OCI-LY7 (cell line): ENCODE measurements around the gene TAF3. TPM values are rescaled to one million over a fixed set of nuclear protein-coding genes. Genes with fewer than 3 reads are reported as not detected.

Experiments
- BruUV-seq: library from RNA; stranded (reverse); fragments of 400-500 nt; replicated peaks from 2 replicates; lab custom pipeline; 2021; lab: Mats Ljungman, UMichigan
- CTCF ChIA-PET: fragments of 300-600 bp; sonication (Branson Sonifier 250); formaldehyde crosslinking; loops from one replicate; lab custom pipeline; 2022; ENCODE audit warnings: antibody characterized with exemption; ENCODE audit not compliant: unreplicated experiment; lab: Charles Lee
- POLR2A ChIA-PET: fragments of 300-600 bp; sonication (Branson Sonifier 250); formaldehyde crosslinking; loops from one replicate; lab custom pipeline; 2022; ENCODE audit warnings: antibody characterized with exemption; lab: Charles Lee
- DNase-seq: peaks from one replicate; pipeline ENCODE4 v3.0.0-alpha.2; 2015; ENCODE audit warnings: low spot score
- H2AFZ ChIP-seq: fragments of 200-600 bp; sonication (generic), shearing (Covaris generic); 2 replicates; pipeline ENCODE4 v1.6.1; 2014; ENCODE audit warnings: mild to moderate bottlenecking, antibody characterized with exemption, low read length, moderate library complexity
- H3K27ac ChIP-seq: fragments of 200-600 bp; sonication (generic); 2 replicates; pipeline ENCODE4 v1.5.1; 2014; ENCODE audit warnings: mixed run types, low read depth, mild to moderate bottlenecking, moderate library complexity, low read length, inconsistent platforms; ENCODE audit not compliant: poor library complexity, severe bottlenecking
- H3K36me3 ChIP-seq: fragments of 200-600 bp; sonication (generic); 2 replicates; pipeline ENCODE4 v1.6.1; 2014; ENCODE audit warnings: mild to moderate bottlenecking, antibody characterized with exemption, low read length, moderate library complexity, mixed read lengths; ENCODE audit not compliant: insufficient read depth
- H3K4me1 ChIP-seq: fragments of 200-600 bp; sonication (generic); 2 replicates; pipeline ENCODE4 v1.5.1; 2014; ENCODE audit warnings: mild to moderate bottlenecking, low read length; ENCODE audit not compliant: insufficient read depth, poor library complexity, severe bottlenecking
- H3K4me2 ChIP-seq: fragments of 200-600 bp; sonication (generic); 2 replicates; pipeline ENCODE4 v1.6.1; 2014; ENCODE audit warnings: mild to moderate bottlenecking, low read length
- H3K4me3 ChIP-seq: fragments of 200-600 bp; sonication (generic); 2 replicates; pipeline ENCODE4 v1.5.1; 2014; ENCODE audit warnings: mild to moderate bottlenecking, low read depth, low read length; ENCODE audit not compliant: poor library complexity, severe bottlenecking
- H3K79me2 ChIP-seq: fragments of 200-600 bp; sonication (generic); 2 replicates; pipeline ENCODE4 v1.6.1; 2016; ENCODE audit warnings: low read depth, mild to moderate bottlenecking, low read length, moderate library complexity, mixed read lengths; ENCODE audit not compliant: insufficient read depth
- H3K9me2 ChIP-seq: fragments of 200-600 bp; sonication (generic); 2 replicates; pipeline ENCODE4 v1.6.1; 2016; ENCODE audit warnings: mild to moderate bottlenecking, low read length, mixed read lengths; ENCODE audit not compliant: insufficient read depth
- H3K9me3 ChIP-seq: fragments of 200-600 bp; sonication (generic); 2 replicates; pipeline ENCODE4 v1.6.1; 2014; ENCODE audit warnings: mild to moderate bottlenecking, mixed run types, low read length, mixed read lengths
- H4K20me1 ChIP-seq: fragments of 200-600 bp; sonication (generic); 2 replicates; pipeline ENCODE4 v1.6.1; 2014; ENCODE audit warnings: mild to moderate bottlenecking, antibody characterized with exemption, low read length, moderate library complexity, mixed read lengths; ENCODE audit not compliant: insufficient read depth
- EZH2phosphoT487 ChIP-seq: fragments of 200-600 bp; sonication (generic); IDR thresholded peaks from 2 replicates; pipeline ENCODE4 v1.6.1; 2018; ENCODE audit warnings: low read depth, borderline replicate concordance, mild to moderate bottlenecking, mixed run types, antibody characterized with exemption, low read length, moderate library complexity, mixed read lengths
- intact Hi-C: fragments of 100-400 bp; cut with micrococcal nuclease; formaldehyde crosslinking; loops from one replicate; pipeline ENCODE4 v1.10.0; 2022; ENCODE audit not compliant: unreplicated experiment
- total RNA-seq, 2 experiments: library from RNA; depleted of rRNA in 1 of 2; stranded (reverse); fragments of >200 nt in 1 of 2; shearing (Covaris generic) in 1 of 2; gene quantifications; 2 replicates each; pipeline ENCODE4 v1.2.3, GENCODE V29; 2014 to 2022
- TF ChIP-seq, protein P1 (sequence below): fragments of 200-600 bp; sonication (generic); conservative IDR thresholded peaks from 2 replicates; pipeline ENCODE4 v1.5.1; 2014; ENCODE audit warnings: mild to moderate bottlenecking, antibody characterized with exemption, low read length, moderate library complexity, mixed read lengths

TAF3 gene
- total RNA-seq, 2 experiments from 2014 or later = 3.8 to 11.1 TPM

DNA sequence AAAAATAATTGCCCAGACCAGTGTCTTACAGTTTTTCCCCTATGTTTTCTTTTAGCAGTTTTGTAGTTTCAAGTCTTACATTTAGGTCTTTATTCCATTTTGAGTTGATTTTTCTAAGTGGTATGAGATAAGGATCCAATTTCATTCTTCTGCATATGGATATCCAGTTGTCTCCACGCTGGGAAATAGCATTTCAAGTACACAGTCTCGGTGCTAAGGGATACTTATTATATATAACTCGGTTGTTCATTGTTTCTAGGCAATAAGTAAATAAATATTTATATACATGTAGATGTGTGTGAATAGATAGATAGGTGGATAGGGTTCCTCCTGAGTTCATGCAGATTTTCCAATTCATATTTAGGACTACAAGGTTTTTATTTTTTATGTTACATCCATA lies 16.0 kb downstream of the TAF3 start:
- ChIA-PET CTCF (no interaction called here), POLR2A (no interaction called here)
- Histone ChIP-seq H3K9me2 (no peaks in the 10 kb centered on the region), H3K9me3 (no peaks in the 10 kb centered on the region), H3K27ac (no peak overlapping the region), H3K36me3 (peaks cover 19% of the 10 kb centered on the region; the same call in 1 of the 2 replicates), H3K4me1 (no peaks in the 10 kb centered on the region), H3K79me2 (peaks cover 14% of the 10 kb centered on the region; the same call in 1 of the 2 replicates), H3K4me2 (no peak overlapping the region), H2AFZ (no peak overlapping the region), H4K20me1 (no peaks in the 10 kb centered on the region), H3K4me3 (no peak overlapping the region)
- no peak for TF ChIP-seq EZH2phosphoT487
- TF ChIP-seq, protein P1, sequence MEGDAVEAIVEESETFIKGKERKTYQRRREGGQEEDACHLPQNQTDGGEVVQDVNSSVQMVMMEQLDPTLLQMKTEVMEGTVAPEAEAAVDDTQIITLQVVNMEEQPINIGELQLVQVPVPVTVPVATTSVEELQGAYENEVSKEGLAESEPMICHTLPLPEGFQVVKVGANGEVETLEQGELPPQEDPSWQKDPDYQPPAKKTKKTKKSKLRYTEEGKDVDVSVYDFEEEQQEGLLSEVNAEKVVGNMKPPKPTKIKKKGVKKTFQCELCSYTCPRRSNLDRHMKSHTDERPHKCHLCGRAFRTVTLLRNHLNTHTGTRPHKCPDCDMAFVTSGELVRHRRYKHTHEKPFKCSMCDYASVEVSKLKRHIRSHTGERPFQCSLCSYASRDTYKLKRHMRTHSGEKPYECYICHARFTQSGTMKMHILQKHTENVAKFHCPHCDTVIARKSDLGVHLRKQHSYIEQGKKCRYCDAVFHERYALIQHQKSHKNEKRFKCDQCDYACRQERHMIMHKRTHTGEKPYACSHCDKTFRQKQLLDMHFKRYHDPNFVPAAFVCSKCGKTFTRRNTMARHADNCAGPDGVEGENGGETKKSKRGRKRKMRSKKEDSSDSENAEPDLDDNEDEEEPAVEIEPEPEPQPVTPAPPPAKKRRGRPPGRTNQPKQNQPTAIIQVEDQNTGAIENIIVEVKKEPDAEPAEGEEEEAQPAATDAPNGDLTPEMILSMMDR = no peak
- no TSS peak for BruUV-seq
- intact Hi-C loops = no loop called here
- DNase-seq = no peak

DNA sequence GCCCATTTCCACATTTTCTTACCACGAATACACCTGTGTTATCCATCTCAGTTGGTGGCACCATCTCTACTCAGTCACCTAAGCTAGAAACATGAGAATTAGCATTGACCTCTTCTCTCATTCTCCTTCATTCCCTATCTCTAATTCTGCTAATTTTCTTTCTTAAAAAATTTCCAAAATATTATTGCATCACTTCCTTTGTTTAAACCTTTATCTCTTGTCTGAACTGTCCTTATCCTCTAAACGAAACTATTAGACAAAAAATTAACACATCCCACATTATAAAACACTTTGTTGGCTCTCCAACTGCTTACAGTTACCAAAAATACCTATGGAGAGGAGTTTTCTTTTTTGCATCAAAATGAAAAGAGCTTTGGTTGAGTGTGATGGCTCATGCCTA lies 18.3 kb downstream of the TAF3 start:
- no peaks in the 10 kb centered on the region for H4K20me1 ChIP-seq
- no peaks in the 10 kb centered on the region for H3K9me2 ChIP-seq
- peaks cover 14% of the 10 kb centered on the region; the same call in 1 of the 2 replicates for H3K79me2 ChIP-seq
- ChIA-PET CTCF (no interaction called here), POLR2A (interaction anchor here (0.6 to 1.0 kb wide), 2 partner anchors 19 to 230 kb away, joined by 3 to 4 read pairs; no protein-coding TSS in a partner anchor)
- no peak overlapping the region for H2AFZ ChIP-seq
- no peak overlapping the region for H3K4me2 ChIP-seq
- intact Hi-C loops = no loop called here
- no peak overlapping the region for H3K4me3 ChIP-seq
- H3K9me3 ChIP-seq = no peaks in the 10 kb centered on the region
- H3K36me3 ChIP-seq = peaks cover 19% of the 10 kb centered on the region; the same call in 1 of the 2 replicates
- TF ChIP-seq, protein P1 = no peak
- TF ChIP-seq EZH2phosphoT487 = no peak
- H3K27ac ChIP-seq = no peak overlapping the region
- no TSS peak for BruUV-seq
- H3K4me1 ChIP-seq = no peaks in the 10 kb centered on the region
- no peak for DNase-seq

DNA sequence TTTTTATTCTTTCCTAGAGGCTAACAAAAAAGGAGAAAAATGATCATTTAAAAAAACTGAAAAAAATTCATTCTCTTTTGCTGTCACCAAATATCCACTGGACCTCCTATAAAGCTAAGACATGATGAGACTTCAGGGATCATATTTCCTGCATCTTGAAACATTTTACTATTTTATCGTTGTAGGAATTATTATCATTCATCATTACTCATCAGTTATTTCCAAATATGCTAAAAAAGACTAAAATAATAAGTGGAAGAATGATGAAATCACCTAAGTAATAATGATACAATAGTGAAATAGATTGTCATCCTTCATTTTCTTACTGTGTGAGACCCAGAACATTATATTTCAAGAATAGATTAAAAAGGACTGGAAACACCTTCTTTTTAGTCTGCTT lies 28.3 kb downstream of the TAF3 start:
- peaks cover 3% of the 10 kb centered on the region; the same call in 1 of the 2 replicates for H4K20me1 ChIP-seq
- H3K79me2 ChIP-seq = 0 out of 2 replicates have a peak, but pooled peaks cover 3% of the 10 kb centered on the region
- no peaks in the 10 kb centered on the region for H3K9me3 ChIP-seq
- no peak for TF ChIP-seq EZH2phosphoT487
- TF ChIP-seq, protein P1 = no peak
- POLR2A ChIA-PET = no interaction called here
- intact Hi-C loops = no loop called here
- H3K4me2 ChIP-seq = no peak overlapping the region
- CTCF ChIA-PET = no interaction called here
- no peak overlapping the region for H3K4me3 ChIP-seq
- H2AFZ ChIP-seq = no peak overlapping the region
- no peaks in the 10 kb centered on the region for H3K4me1 ChIP-seq
- no TSS peak for BruUV-seq
- H3K27ac ChIP-seq = no peak overlapping the region
- DNase-seq = no peak
- peaks cover 4% of the 10 kb centered on the region; the same call in 1 of the 2 replicates for H3K36me3 ChIP-seq
- no peaks in the 10 kb centered on the region for H3K9me2 ChIP-seq
